GM23338 (cell line): ENCODE data around the gene GPNMB. TPM values are rescaled to one million over a fixed set of nuclear protein-coding genes. Genes with fewer than 3 reads are reported as not detected.

Experiments
- ATAC-seq: fragments of 200-7000 bp; cut with Tn5 transposase; 3 replicates; pipeline ENCODE4 v1.9.1; 2020
- DNase-seq: peaks from one replicate; pipeline ENCODE4 v3.0.0-alpha.2; 2015; ENCODE audit warnings: low spot score
- H2AFZ ChIP-seq: fragments of 200-600 bp; sonication (generic); 2 replicates; pipeline ENCODE4 v1.8.0; 2016; ENCODE audit warnings: antibody characterized with exemption, mild to moderate bottlenecking, moderate library complexity
- H3F3A ChIP-seq: fragments of 200-600 bp; sonication (generic); replicated peaks from 2 replicates; pipeline ENCODE4 v1.8.0; 2017; ENCODE audit warnings: antibody characterized with exemption, mixed run types, low read depth
- H3K27ac ChIP-seq: fragments of 200-600 bp; sonication (generic); 2 replicates; pipeline ENCODE4 v1.6.1; 2016; ENCODE audit warnings: low read depth
- H3K27me3 ChIP-seq: fragments of 200-600 bp; sonication (generic); 2 replicates; pipeline ENCODE4 v1.8.0; 2016; ENCODE audit warnings: mild to moderate bottlenecking, mixed run types, moderate library complexity; ENCODE audit not compliant: insufficient read depth
- H3K36me3 ChIP-seq: fragments of 200-600 bp; sonication (generic); 2 replicates; pipeline ENCODE4 v1.8.0; 2016; ENCODE audit warnings: mild to moderate bottlenecking; ENCODE audit not compliant: insufficient read depth
- H3K4me1 ChIP-seq: fragments of 200-600 bp; sonication (generic); 2 replicates; pipeline ENCODE4 v1.8.0; 2016; ENCODE audit warnings: mild to moderate bottlenecking, moderate library complexity; ENCODE audit not compliant: insufficient read depth
- H3K4me2 ChIP-seq: fragments of 200-600 bp; sonication (generic); 2 replicates; pipeline ENCODE4 v1.7.1; 2017; ENCODE audit warnings: mixed run types
- H3K4me3 ChIP-seq: fragments of 200-600 bp; sonication (generic); 2 replicates; pipeline ENCODE4 v1.6.1; 2016; ENCODE audit warnings: mixed run types
- H3K79me2 ChIP-seq: fragments of 200-600 bp; sonication (generic); replicated peaks from 2 replicates; pipeline ENCODE4 v1.8.0; 2017; ENCODE audit warnings: mild to moderate bottlenecking; ENCODE audit not compliant: insufficient read depth
- H3K9me2 ChIP-seq: fragments of 200-600 bp; sonication (generic); 2 replicates; pipeline ENCODE4 v1.8.0; 2017; ENCODE audit not compliant: insufficient read depth
- H4K20me1 ChIP-seq: fragments of 200-600 bp; sonication (generic); replicated peaks from 2 replicates; pipeline ENCODE4 v1.8.0; 2017; ENCODE audit warnings: mild to moderate bottlenecking; ENCODE audit not compliant: insufficient read depth
- H3K27ac Mint-ChIP-seq: 2 replicates; pipeline ENCODE4 v1.8.0; 2020; ENCODE audit warnings: inconsistent platforms, mild to moderate bottlenecking, moderate library complexity, mixed read lengths
- H3K27me3 Mint-ChIP-seq: 3 replicates; pipeline ENCODE4 v1.8.0; 2022; ENCODE audit warnings: low read depth, mild to moderate bottlenecking, moderate library complexity, mixed read lengths, inconsistent platforms; ENCODE audit not compliant: insufficient read depth, poor library complexity
- H3K36me3 Mint-ChIP-seq: 3 replicates; pipeline ENCODE4 v1.8.0; 2021; ENCODE audit warnings: low read depth, mild to moderate bottlenecking, inconsistent platforms, moderate library complexity, mixed read lengths
- H3K4me1 Mint-ChIP-seq: 3 replicates; pipeline ENCODE4 v1.8.0; 2020; ENCODE audit warnings: mild to moderate bottlenecking, inconsistent platforms, mixed read lengths
- H3K4me3 Mint-ChIP-seq: 3 replicates; pipeline ENCODE4 v1.8.0; 2021; ENCODE audit warnings: moderate library complexity, mild to moderate bottlenecking, inconsistent platforms, mixed read lengths
- H3K9me3 Mint-ChIP-seq: 3 replicates; pipeline ENCODE4 v1.8.0; 2020; ENCODE audit warnings: moderate library complexity, mild to moderate bottlenecking, inconsistent platforms, mixed read lengths
- CTCF ChIP-seq, 2 experiments: fragments of 200-600 bp in 1 of 2; sonication (generic) in 1 of 2; conservative IDR thresholded peaks; 2 replicates each; pipeline versions ENCODE4 v1.5.1 to v1.6.1; 2016 to 2017; ENCODE audit warnings: antibody characterized with exemption in 2 of 2, low read depth in 2 of 2, mild to moderate bottlenecking in 2 of 2, moderate library complexity in 1 of 2
- EZH2 ChIP-seq: fragments of 200-600 bp; sonication (generic); IDR thresholded peaks from one replicate; pipeline ENCODE4 v1.8.0; 2017; ENCODE audit warnings: antibody characterized with exemption, mild to moderate bottlenecking, low read depth; ENCODE audit not compliant: unreplicated experiment
- EZH2phosphoT487 ChIP-seq: fragments of 200-600 bp; sonication (generic); IDR thresholded peaks from one replicate; pipeline ENCODE4 v1.8.1; 2018; ENCODE audit warnings: antibody characterized with exemption; ENCODE audit not compliant: unreplicated experiment
- NANOG ChIP-seq: IDR thresholded peaks from 2 replicates; pipeline ENCODE4 v1.6.1; 2016; ENCODE audit warnings: antibody characterized with exemption, borderline replicate concordance
- REST ChIP-seq: IDR thresholded peaks from one replicate; pipeline ENCODE4 v1.6.1; 2018; ENCODE audit warnings: antibody characterized with exemption; ENCODE audit not compliant: unreplicated experiment
- ZNF462 ChIP-seq: fragments of 250-450 bp; sonication (Bioruptor Pico); IDR thresholded peaks from 2 replicates; pipeline ENCODE4 v1.5.0; 2020; ENCODE audit warnings: mild to moderate bottlenecking, moderate library complexity
- polyA plus RNA-seq: library from polyadenylated mRNA; unstranded; fragments of >200 nt; fragmentation: Nextera tagmentation; extraction: Ambion mirVana; gene quantifications from 2 replicates; pipeline ENCODE4 v1.2.1, GENCODE V29; 2016
- total RNA-seq: library from RNA; depleted of rRNA; stranded (reverse); fragments of >200 nt; shearing (Covaris generic); gene quantifications from 2 replicates; pipeline ENCODE4 v1.2.3, GENCODE V29; 2014
- TF ChIP-seq, protein P1 (sequence below): IDR thresholded peaks from 2 replicates; pipeline ENCODE4 v1.6.1; 2016; ENCODE audit warnings: antibody characterized with exemption

Gene GPNMB
- total and polyA plus RNA-seq, 2 experiments from 2014 or later, result 0.76 to 1.2 TPM

GRCh38 chr7:23247046-23247602 lies 549 bp downstream of the GPNMB start:
- Histone ChIP-seq H3K4me2 (peak overlapping the region; percentile 86), H3K4me3 (peak overlapping the region; percentile 63), H3K4me1 (peaks cover 17% of the 10 kb centered on the region), H3K9me2 (peaks cover 6% of the 10 kb centered on the region; the same call in 1 of the 2 replicates), H3K27ac (no peak overlapping the region), H3K36me3 (no peaks in the 10 kb centered on the region), H3K27me3 (peaks cover 30% of the 10 kb centered on the region), H4K20me1 (no peaks in the 10 kb centered on the region), H3F3A (peaks cover 7% of the 10 kb centered on the region; the same call in 1 of the 2 replicates), H2AFZ (peak overlapping the region; percentile 100), H3K79me2 (no peaks in the 10 kb centered on the region)
- ATAC-seq (peak; percentile 64), DNase-seq (peak; percentile 28)
- Mint-ChIP-seq H3K27ac (no peak overlapping the region), H3K9me3 (peaks cover 5% of the 10 kb centered on the region; the same call in 1 of the 3 replicates), H3K27me3 (peaks cover 6% of the 10 kb centered on the region), H3K4me3 (peak overlapping the region; percentile 66), H3K4me1 (peaks cover 10% of the 10 kb centered on the region), H3K36me3 (no peaks in the 10 kb centered on the region)
- TF ChIP-seq NANOG, result no peak
- TF ChIP-seq EZH2phosphoT487, result no peak
- TF ChIP-seq REST, result no peak
- TF ChIP-seq EZH2, result no peak
- no peak for TF ChIP-seq ZNF462 (CRISPR knock-in tag)
- TF ChIP-seq CTCF (conservative IDR thresholded peaks at IDR 0.05; ENCODE audit: low read depth in 2 of 2), result no peak
- TF ChIP-seq, protein P1, sequence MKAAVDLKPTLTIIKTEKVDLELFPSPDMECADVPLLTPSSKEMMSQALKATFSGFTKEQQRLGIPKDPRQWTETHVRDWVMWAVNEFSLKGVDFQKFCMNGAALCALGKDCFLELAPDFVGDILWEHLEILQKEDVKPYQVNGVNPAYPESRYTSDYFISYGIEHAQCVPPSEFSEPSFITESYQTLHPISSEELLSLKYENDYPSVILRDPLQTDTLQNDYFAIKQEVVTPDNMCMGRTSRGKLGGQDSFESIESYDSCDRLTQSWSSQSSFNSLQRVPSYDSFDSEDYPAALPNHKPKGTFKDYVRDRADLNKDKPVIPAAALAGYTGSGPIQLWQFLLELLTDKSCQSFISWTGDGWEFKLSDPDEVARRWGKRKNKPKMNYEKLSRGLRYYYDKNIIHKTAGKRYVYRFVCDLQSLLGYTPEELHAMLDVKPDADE, result no peak
